GM23338 (cell line): Measurements from ENCODE around the gene SOHLH1. TPM values are rescaled to one million over a fixed set of nuclear protein-coding genes. Genes with fewer than 3 reads are reported as not detected.

ENCODE experiments used
- ATAC-seq: fragments of 200-7000 bp; cut with Tn5 transposase; 3 replicates; pipeline ENCODE4 v1.9.1; 2020
- DNase-seq: peaks from one replicate; pipeline ENCODE4 v3.0.0-alpha.2; 2015; ENCODE audit warnings: low spot score
- H2AFZ ChIP-seq: fragments of 200-600 bp; sonication (generic); 2 replicates; pipeline ENCODE4 v1.8.0; 2016; ENCODE audit warnings: antibody characterized with exemption, mild to moderate bottlenecking, moderate library complexity
- H3F3A ChIP-seq: fragments of 200-600 bp; sonication (generic); replicated peaks from 2 replicates; pipeline ENCODE4 v1.8.0; 2017; ENCODE audit warnings: antibody characterized with exemption, mixed run types, low read depth
- H3K27ac ChIP-seq: fragments of 200-600 bp; sonication (generic); 2 replicates; pipeline ENCODE4 v1.6.1; 2016; ENCODE audit warnings: low read depth
- H3K27me3 ChIP-seq: fragments of 200-600 bp; sonication (generic); 2 replicates; pipeline ENCODE4 v1.8.0; 2016; ENCODE audit warnings: mild to moderate bottlenecking, mixed run types, moderate library complexity; ENCODE audit not compliant: insufficient read depth
- H3K36me3 ChIP-seq: fragments of 200-600 bp; sonication (generic); 2 replicates; pipeline ENCODE4 v1.8.0; 2016; ENCODE audit warnings: mild to moderate bottlenecking; ENCODE audit not compliant: insufficient read depth
- H3K4me1 ChIP-seq: fragments of 200-600 bp; sonication (generic); 2 replicates; pipeline ENCODE4 v1.8.0; 2016; ENCODE audit warnings: mild to moderate bottlenecking, moderate library complexity; ENCODE audit not compliant: insufficient read depth
- H3K4me2 ChIP-seq: fragments of 200-600 bp; sonication (generic); 2 replicates; pipeline ENCODE4 v1.7.1; 2017; ENCODE audit warnings: mixed run types
- H3K4me3 ChIP-seq: fragments of 200-600 bp; sonication (generic); 2 replicates; pipeline ENCODE4 v1.6.1; 2016; ENCODE audit warnings: mixed run types
- H3K79me2 ChIP-seq: fragments of 200-600 bp; sonication (generic); replicated peaks from 2 replicates; pipeline ENCODE4 v1.8.0; 2017; ENCODE audit warnings: mild to moderate bottlenecking; ENCODE audit not compliant: insufficient read depth
- H3K9me2 ChIP-seq: fragments of 200-600 bp; sonication (generic); 2 replicates; pipeline ENCODE4 v1.8.0; 2017; ENCODE audit not compliant: insufficient read depth
- H4K20me1 ChIP-seq: fragments of 200-600 bp; sonication (generic); replicated peaks from 2 replicates; pipeline ENCODE4 v1.8.0; 2017; ENCODE audit warnings: mild to moderate bottlenecking; ENCODE audit not compliant: insufficient read depth
- H3K27ac Mint-ChIP-seq: 2 replicates; pipeline ENCODE4 v1.8.0; 2020; ENCODE audit warnings: inconsistent platforms, mild to moderate bottlenecking, moderate library complexity, mixed read lengths
- H3K27me3 Mint-ChIP-seq: 3 replicates; pipeline ENCODE4 v1.8.0; 2022; ENCODE audit warnings: low read depth, mild to moderate bottlenecking, moderate library complexity, mixed read lengths, inconsistent platforms; ENCODE audit not compliant: insufficient read depth, poor library complexity
- H3K36me3 Mint-ChIP-seq: 3 replicates; pipeline ENCODE4 v1.8.0; 2021; ENCODE audit warnings: low read depth, mild to moderate bottlenecking, inconsistent platforms, moderate library complexity, mixed read lengths
- H3K4me1 Mint-ChIP-seq: 3 replicates; pipeline ENCODE4 v1.8.0; 2020; ENCODE audit warnings: mild to moderate bottlenecking, inconsistent platforms, mixed read lengths
- H3K4me3 Mint-ChIP-seq: 3 replicates; pipeline ENCODE4 v1.8.0; 2021; ENCODE audit warnings: moderate library complexity, mild to moderate bottlenecking, inconsistent platforms, mixed read lengths
- H3K9me3 Mint-ChIP-seq: 3 replicates; pipeline ENCODE4 v1.8.0; 2020; ENCODE audit warnings: moderate library complexity, mild to moderate bottlenecking, inconsistent platforms, mixed read lengths
- CREB1 ChIP-seq: fragments of 250-450 bp; sonication (Bioruptor Pico); IDR thresholded peaks from 2 replicates; pipeline ENCODE4 v1.5.0; 2020; ENCODE audit warnings: low read depth, mild to moderate bottlenecking, moderate library complexity
- EZH2 ChIP-seq: fragments of 200-600 bp; sonication (generic); IDR thresholded peaks from one replicate; pipeline ENCODE4 v1.8.0; 2017; ENCODE audit warnings: antibody characterized with exemption, mild to moderate bottlenecking, low read depth; ENCODE audit not compliant: unreplicated experiment
- EZH2phosphoT487 ChIP-seq: fragments of 200-600 bp; sonication (generic); IDR thresholded peaks from one replicate; pipeline ENCODE4 v1.8.1; 2018; ENCODE audit warnings: antibody characterized with exemption; ENCODE audit not compliant: unreplicated experiment
- JUNB ChIP-seq: IDR thresholded peaks from one replicate; pipeline ENCODE4 v1.6.1; 2016; ENCODE audit warnings: antibody characterized with exemption; ENCODE audit not compliant: unreplicated experiment
- NANOG ChIP-seq: IDR thresholded peaks from 2 replicates; pipeline ENCODE4 v1.6.1; 2016; ENCODE audit warnings: antibody characterized with exemption, borderline replicate concordance
- POLR2AphosphoS5 ChIP-seq: IDR thresholded peaks from 2 replicates; pipeline ENCODE4 v1.6.1; 2016; ENCODE audit warnings: antibody characterized with exemption, low read depth
- STAT1 ChIP-seq: IDR thresholded peaks from one replicate; pipeline ENCODE4 v1.6.1; 2016; ENCODE audit warnings: antibody characterized with exemption; ENCODE audit not compliant: unreplicated experiment
- ZNF114 ChIP-seq: fragments of 250-450 bp; sonication (Bioruptor Pico); IDR thresholded peaks from 2 replicates; pipeline ENCODE4 v1.5.0; 2020; ENCODE audit warnings: mild to moderate bottlenecking, moderate library complexity
- ZNF331 ChIP-seq: fragments of 250-450 bp; sonication (Bioruptor Pico); IDR thresholded peaks from 2 replicates; pipeline ENCODE4 v1.5.0; 2020; ENCODE audit warnings: low read depth, mild to moderate bottlenecking, moderate library complexity
- polyA plus RNA-seq: library from polyadenylated mRNA; unstranded; fragments of >200 nt; fragmentation: Nextera tagmentation; extraction: Ambion mirVana; gene quantifications from 2 replicates; pipeline ENCODE4 v1.2.1, GENCODE V29; 2016
- total RNA-seq: library from RNA; depleted of rRNA; stranded (reverse); fragments of >200 nt; shearing (Covaris generic); gene quantifications from 2 replicates; pipeline ENCODE4 v1.2.3, GENCODE V29; 2014
- TF ChIP-seq, protein P1 (sequence below): IDR thresholded peaks from one replicate; pipeline ENCODE4 v1.6.1; 2018; ENCODE audit warnings: antibody characterized with exemption; ENCODE audit not compliant: unreplicated experiment
- TF ChIP-seq, protein P2 (sequence below): fragments of 250-450 bp; sonication (Bioruptor Pico); IDR thresholded peaks from 2 replicates; pipeline ENCODE4 v1.5.0; 2020; ENCODE audit warnings: mild to moderate bottlenecking, moderate library complexity
- TF ChIP-seq, protein P3 (sequence below): IDR thresholded peaks from 2 replicates; pipeline ENCODE4 v1.6.1; 2016; ENCODE audit warnings: antibody characterized with exemption
- TF ChIP-seq, protein P4 (sequence below), 2 experiments: fragments of 200-600 bp in 1 of 2; sonication (generic) in 1 of 2; conservative IDR thresholded peaks; 2 replicates each; pipeline versions ENCODE4 v1.5.1 to v1.6.1; 2016 to 2017; ENCODE audit warnings: antibody characterized with exemption in 2 of 2, low read depth in 2 of 2, mild to moderate bottlenecking in 2 of 2, moderate library complexity in 1 of 2

The SOHLH1 gene
- total and polyA plus RNA-seq, 2 experiments from 2014 or later, result 0.21 TPM; not detected in 1

DNA sequence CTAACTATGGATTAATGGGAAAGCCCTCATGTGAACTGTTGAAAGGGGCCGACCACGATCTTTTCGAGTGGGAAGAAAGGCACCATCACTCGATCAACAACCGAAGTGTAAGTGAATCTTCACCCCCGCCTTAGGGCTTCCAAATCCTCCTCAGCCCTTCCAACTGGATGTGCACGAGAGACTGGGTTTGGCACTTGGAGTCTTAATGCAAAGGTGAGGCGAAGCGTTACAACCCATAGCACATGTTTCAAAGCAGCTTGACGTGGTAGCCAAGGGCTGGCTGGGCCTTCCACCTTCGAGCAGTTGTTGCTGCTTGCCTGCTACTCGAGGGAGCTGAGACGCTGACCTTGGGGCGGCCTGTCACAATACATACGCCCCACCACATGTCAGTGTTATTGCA is 41.9 kb downstream of the SOHLH1 start:
- no peak overlapping the region for H3K27ac ChIP-seq
- H3K4me1 Mint-ChIP-seq, result peaks cover 6% of the 10 kb centered on the region
- ATAC-seq (no peak), DNase-seq (no peak)
- H2AFZ ChIP-seq, result no peak overlapping the region
- H3K9me3 Mint-ChIP-seq, result peaks cover 46% of the 10 kb centered on the region
- no peak overlapping the region for H3K4me3 Mint-ChIP-seq
- H3K36me3 ChIP-seq, result no peaks in the 10 kb centered on the region; the same call in 1 of the 2 replicates
- no peak overlapping the region for H3K27ac Mint-ChIP-seq
- peaks cover 1% of the 10 kb centered on the region for H3K27me3 Mint-ChIP-seq
- H3K27me3 ChIP-seq, result no peaks in the 10 kb centered on the region
- no peaks in the 10 kb centered on the region for H3K79me2 ChIP-seq
- no peaks in the 10 kb centered on the region for H4K20me1 ChIP-seq
- no peaks in the 10 kb centered on the region for H3F3A ChIP-seq
- no peaks in the 10 kb centered on the region; the same call in 1 of the 2 replicates for H3K4me1 ChIP-seq
- H3K36me3 Mint-ChIP-seq, result peaks cover 27% of the 10 kb centered on the region
- H3K9me2 ChIP-seq, result no peaks in the 10 kb centered on the region
- H3K4me2 ChIP-seq, result no peak overlapping the region
- TF ChIP-seq, protein P1, sequence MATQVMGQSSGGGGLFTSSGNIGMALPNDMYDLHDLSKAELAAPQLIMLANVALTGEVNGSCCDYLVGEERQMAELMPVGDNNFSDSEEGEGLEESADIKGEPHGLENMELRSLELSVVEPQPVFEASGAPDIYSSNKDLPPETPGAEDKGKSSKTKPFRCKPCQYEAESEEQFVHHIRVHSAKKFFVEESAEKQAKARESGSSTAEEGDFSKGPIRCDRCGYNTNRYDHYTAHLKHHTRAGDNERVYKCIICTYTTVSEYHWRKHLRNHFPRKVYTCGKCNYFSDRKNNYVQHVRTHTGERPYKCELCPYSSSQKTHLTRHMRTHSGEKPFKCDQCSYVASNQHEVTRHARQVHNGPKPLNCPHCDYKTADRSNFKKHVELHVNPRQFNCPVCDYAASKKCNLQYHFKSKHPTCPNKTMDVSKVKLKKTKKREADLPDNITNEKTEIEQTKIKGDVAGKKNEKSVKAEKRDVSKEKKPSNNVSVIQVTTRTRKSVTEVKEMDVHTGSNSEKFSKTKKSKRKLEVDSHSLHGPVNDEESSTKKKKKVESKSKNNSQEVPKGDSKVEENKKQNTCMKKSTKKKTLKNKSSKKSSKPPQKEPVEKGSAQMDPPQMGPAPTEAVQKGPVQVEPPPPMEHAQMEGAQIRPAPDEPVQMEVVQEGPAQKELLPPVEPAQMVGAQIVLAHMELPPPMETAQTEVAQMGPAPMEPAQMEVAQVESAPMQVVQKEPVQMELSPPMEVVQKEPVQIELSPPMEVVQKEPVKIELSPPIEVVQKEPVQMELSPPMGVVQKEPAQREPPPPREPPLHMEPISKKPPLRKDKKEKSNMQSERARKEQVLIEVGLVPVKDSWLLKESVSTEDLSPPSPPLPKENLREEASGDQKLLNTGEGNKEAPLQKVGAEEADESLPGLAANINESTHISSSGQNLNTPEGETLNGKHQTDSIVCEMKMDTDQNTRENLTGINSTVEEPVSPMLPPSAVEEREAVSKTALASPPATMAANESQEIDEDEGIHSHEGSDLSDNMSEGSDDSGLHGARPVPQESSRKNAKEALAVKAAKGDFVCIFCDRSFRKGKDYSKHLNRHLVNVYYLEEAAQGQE, result no peak
- TF ChIP-seq, protein P2, sequence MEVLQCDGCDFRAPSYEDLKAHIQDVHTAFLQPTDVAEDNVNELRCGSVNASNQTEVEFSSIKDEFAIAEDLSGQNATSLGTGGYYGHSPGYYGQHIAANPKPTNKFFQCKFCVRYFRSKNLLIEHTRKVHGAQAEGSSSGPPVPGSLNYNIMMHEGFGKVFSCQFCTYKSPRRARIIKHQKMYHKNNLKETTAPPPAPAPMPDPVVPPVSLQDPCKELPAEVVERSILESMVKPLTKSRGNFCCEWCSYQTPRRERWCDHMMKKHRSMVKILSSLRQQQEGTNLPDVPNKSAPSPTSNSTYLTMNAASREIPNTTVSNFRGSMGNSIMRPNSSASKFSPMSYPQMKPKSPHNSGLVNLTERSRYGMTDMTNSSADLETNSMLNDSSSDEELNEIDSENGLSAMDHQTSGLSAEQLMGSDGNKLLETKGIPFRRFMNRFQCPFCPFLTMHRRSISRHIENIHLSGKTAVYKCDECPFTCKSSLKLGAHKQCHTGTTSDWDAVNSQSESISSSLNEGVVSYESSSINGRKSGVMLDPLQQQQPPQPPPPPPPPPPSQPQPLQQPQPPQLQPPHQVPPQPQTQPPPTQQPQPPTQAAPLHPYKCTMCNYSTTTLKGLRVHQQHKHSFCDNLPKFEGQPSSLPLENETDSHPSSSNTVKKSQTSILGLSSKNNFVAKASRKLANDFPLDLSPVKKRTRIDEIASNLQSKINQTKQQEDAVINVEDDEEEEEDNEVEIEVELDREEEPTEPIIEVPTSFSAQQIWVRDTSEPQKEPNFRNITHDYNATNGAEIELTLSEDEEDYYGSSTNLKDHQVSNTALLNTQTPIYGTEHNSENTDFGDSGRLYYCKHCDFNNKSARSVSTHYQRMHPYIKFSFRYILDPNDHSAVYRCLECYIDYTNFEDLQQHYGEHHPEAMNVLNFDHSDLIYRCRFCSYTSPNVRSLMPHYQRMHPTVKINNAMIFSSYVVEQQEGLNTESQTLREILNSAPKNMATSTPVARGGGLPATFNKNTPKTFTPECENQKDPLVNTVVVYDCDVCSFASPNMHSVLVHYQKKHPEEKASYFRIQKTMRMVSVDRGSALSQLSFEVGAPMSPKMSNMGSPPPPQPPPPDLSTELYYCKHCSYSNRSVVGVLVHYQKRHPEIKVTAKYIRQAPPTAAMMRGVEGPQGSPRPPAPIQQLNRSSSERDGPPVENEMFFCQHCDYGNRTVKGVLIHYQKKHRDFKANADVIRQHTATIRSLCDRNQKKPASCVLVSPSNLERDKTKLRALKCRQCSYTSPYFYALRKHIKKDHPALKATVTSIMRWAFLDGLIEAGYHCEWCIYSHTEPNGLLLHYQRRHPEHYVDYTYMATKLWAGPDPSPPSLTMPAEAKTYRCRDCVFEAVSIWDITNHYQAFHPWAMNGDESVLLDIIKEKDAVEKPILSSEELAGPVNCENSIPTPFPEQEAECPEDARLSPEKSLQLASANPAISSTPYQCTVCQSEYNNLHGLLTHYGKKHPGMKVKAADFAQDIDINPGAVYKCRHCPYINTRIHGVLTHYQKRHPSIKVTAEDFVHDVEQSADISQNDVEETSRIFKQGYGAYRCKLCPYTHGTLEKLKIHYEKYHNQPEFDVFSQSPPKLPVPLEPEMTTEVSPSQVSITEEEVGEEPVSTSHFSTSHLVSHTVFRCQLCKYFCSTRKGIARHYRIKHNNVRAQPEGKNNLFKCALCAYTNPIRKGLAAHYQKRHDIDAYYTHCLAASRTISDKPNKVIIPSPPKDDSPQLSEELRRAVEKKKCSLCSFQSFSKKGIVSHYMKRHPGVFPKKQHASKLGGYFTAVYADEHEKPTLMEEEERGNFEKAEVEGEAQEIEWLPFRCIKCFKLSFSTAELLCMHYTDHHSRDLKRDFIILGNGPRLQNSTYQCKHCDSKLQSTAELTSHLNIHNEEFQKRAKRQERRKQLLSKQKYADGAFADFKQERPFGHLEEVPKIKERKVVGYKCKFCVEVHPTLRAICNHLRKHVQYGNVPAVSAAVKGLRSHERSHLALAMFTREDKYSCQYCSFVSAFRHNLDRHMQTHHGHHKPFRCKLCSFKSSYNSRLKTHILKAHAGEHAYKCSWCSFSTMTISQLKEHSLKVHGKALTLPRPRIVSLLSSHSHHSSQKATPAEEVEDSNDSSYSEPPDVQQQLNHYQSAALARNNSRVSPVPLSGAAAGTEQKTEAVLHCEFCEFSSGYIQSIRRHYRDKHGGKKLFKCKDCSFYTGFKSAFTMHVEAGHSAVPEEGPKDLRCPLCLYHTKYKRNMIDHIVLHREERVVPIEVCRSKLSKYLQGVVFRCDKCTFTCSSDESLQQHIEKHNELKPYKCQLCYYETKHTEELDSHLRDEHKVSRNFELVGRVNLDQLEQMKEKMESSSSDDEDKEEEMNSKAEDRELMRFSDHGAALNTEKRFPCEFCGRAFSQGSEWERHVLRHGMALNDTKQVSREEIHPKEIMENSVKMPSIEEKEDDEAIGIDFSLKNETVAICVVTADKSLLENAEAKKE, result no peak
- TF ChIP-seq STAT1 (no peak), ZNF114 (CRISPR knock-in tag) (no peak), JUNB (no peak), POLR2AphosphoS5 (no peak), ZNF331 (no peak), EZH2phosphoT487 (no peak), NANOG (no peak), CREB1 (CRISPR knock-in tag) (no peak), EZH2 (no peak)
- TF ChIP-seq, protein P3, sequence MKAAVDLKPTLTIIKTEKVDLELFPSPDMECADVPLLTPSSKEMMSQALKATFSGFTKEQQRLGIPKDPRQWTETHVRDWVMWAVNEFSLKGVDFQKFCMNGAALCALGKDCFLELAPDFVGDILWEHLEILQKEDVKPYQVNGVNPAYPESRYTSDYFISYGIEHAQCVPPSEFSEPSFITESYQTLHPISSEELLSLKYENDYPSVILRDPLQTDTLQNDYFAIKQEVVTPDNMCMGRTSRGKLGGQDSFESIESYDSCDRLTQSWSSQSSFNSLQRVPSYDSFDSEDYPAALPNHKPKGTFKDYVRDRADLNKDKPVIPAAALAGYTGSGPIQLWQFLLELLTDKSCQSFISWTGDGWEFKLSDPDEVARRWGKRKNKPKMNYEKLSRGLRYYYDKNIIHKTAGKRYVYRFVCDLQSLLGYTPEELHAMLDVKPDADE, result no peak
- TF ChIP-seq, protein P4, sequence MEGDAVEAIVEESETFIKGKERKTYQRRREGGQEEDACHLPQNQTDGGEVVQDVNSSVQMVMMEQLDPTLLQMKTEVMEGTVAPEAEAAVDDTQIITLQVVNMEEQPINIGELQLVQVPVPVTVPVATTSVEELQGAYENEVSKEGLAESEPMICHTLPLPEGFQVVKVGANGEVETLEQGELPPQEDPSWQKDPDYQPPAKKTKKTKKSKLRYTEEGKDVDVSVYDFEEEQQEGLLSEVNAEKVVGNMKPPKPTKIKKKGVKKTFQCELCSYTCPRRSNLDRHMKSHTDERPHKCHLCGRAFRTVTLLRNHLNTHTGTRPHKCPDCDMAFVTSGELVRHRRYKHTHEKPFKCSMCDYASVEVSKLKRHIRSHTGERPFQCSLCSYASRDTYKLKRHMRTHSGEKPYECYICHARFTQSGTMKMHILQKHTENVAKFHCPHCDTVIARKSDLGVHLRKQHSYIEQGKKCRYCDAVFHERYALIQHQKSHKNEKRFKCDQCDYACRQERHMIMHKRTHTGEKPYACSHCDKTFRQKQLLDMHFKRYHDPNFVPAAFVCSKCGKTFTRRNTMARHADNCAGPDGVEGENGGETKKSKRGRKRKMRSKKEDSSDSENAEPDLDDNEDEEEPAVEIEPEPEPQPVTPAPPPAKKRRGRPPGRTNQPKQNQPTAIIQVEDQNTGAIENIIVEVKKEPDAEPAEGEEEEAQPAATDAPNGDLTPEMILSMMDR (conservative IDR thresholded peaks at IDR 0.05; ENCODE audit: low read depth in 2 of 2), result no peak
- H3K4me3 ChIP-seq, result no peak overlapping the region
